Cardiac septum (tissue), 1 donor: ENCODE results near the gene METTL13. TPM values are rescaled to one million over a fixed set of nuclear protein-coding genes. Genes with fewer than 3 reads are reported as not detected.

Experiments used
- DNase-seq: peaks from one replicate; pipeline ENCODE4 v3.0.0-alpha.2; 2020; ENCODE audit warnings: low spot score
- intact Hi-C: fragments of 100-400 bp; cut with DNase I; formaldehyde crosslinking; loops from one replicate; pipeline ENCODE4 v1.14.0; 2022
- total RNA-seq: library from RNA; stranded (reverse); fragmentation: NEBNext Ultra II Directional; extraction: Animal tissue kit (Norgen Biotek cat#: 25700); gene quantifications from one replicate; pipeline ENCODE4 v1.2.1, GENCODE V29; 2021
- donor health status: DM: no; HTN: no; CAD: no.

The METTL13 gene
- total RNA-seq, 1 donor from 2014 or later, result 14.4 TPM

- no peak for DNase-seq
- intact Hi-C loops, result no loop called here
These were observed 54.4 kb downstream of the METTL13 start for GRCh38 chr1:171835891-171836290.

DNA sequence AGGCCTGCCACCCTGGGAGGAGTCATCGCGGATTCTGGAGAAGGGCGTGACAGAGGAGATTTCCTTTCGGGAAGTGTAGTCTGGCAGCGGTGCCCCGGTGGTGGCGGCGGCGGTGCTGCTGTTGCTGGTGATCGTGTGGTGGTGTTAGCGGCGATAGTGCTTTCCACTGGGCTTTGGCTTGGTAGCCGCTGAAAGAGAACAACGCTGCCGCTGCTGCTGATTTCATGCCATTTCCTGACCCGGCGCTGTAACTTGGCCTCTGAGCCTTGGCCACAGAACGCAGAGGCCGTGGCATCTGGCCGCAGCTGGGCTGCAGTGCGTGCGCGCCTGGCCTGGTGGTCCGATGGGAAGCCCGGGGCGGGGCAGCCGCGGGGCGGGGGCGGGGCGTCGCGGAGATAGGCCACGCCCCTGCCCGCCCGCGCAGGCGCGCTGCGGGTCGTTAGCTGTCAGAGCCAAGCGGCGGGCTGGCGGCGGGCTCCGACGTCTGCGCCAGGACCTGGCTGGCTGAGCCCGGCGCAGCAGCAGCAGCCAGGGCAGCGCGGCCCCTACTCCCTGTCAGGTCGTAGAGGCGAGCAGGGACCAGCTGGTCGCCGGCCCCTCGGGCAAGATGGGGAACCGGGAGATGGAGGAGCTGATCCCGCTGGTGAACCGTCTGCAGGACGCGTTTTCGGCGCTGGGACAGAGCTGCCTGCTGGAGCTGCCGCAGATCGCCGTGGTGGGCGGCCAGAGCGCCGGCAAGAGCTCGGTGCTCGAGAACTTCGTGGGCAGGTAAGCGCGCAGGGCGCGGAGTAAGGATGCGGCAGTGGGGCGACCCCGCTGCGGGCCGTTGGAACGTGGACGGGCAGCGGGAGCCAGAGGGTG is 59.8 kb downstream of the METTL13 start, which contains the start of gene DNM3:
Gene DNM3 (plus strand): TSS at position 449 of the 861 bp plus-strand sequence. CDS start 159 bp downstream, at position 608.
- intact Hi-C loops, result no loop called here
- DNase-seq, result peak; percentile 90

- intact Hi-C loops, result no loop called here
These were observed 60.7 kb downstream of the METTL13 start for GRCh38 chr1:171841931-171842761.

GRCh38 chr1:171844381-171844780 is 62.9 kb downstream of the METTL13 start:
- intact Hi-C loops, result no loop called here
- no peak for DNase-seq

More at GRCh38 chr1:171841931-171842761, 60.7 kb downstream of the METTL13 start:
- DNase-seq, result no peak

- DNase-seq, result no peak
- intact Hi-C loops, result no loop called here
These were observed 64.5 kb downstream of the METTL13 start for GRCh38 chr1:171845998-171846397.

Other genes starting within 250 kb of the METTL13 start
- gene MYOCOS, start 159.4 kb upstream of the METTL13 start, total RNA-seq, result not detected
- 21.0 TPM for gene MYOC, start 129.0 kb upstream of the METTL13 start, total RNA-seq
- gene VAMP4, start 39.6 kb upstream of the METTL13 start, total RNA-seq, result 8.7 TPM
- gene DNM3, start 59.8 kb downstream of the METTL13 start, total RNA-seq, result 2.4 TPM